ENCODE results near the gene TCF25. TPM values are rescaled to one million over a fixed set of nuclear protein-coding genes. Genes with fewer than 3 reads are reported as not detected.

Gene TCF25
- total RNA-seq, 2 donors from 2014 or later = 141 to 302 TPM

- H3K27me3 ChIP-seq (replicated peaks; ENCODE audit: insufficient read depth) = no peaks in the 10 kb centered on the region
- no peaks in the 10 kb centered on the region for H3K9me3 ChIP-seq
- TF ChIP-seq CTCF (IDR thresholded peaks at IDR 0.05) (no peak), POLR2A (IDR thresholded peaks at IDR 0.05) (no peak), POLR2AphosphoS5 (IDR thresholded peaks at IDR 0.05) (no peak)
- no peak overlapping the region for H3K27ac ChIP-seq
- DNase-seq (ENCODE audit: low spot score) = no peak
- H3K4me1 ChIP-seq (replicated peaks) = peaks cover 11% of the 10 kb centered on the region
- H3K4me3 ChIP-seq = no peak overlapping the region
- intact Hi-C loops (cut with DNase I) = no loop called here
- H3K36me3 ChIP-seq = no peaks in the 10 kb centered on the region
- 82% methylated on average over 36 of the region's 40 CpGs for WGBS
Observed at GRCh38 chr16:89915303-89916232, 42.2 kb downstream of the TCF25 start.

- peak; percentile 43 for DNase-seq (ENCODE audit: low spot score)
- H3K27ac ChIP-seq = no peak overlapping the region
- H3K27me3 ChIP-seq (replicated peaks; ENCODE audit: insufficient read depth) = no peaks in the 10 kb centered on the region
- H3K9me3 ChIP-seq = no peaks in the 10 kb centered on the region
- 0% methylated on average over 39 of the region's 39 CpGs for whole genome bisulfite sequencing
- peaks cover 11% of the 10 kb centered on the region for H3K4me1 ChIP-seq (replicated peaks)
- intact Hi-C loops (cut with DNase I) = no loop called here
- no peaks in the 10 kb centered on the region for H3K36me3 ChIP-seq
- TF ChIP-seq CTCF (IDR thresholded peaks at IDR 0.05) = no peak
- TF ChIP-seq POLR2AphosphoS5 (IDR thresholded peaks at IDR 0.05) = peak; percentile 55
- TF ChIP-seq POLR2A (IDR thresholded peaks at IDR 0.05) = peak; percentile 22
- H3K4me3 ChIP-seq = peak overlapping the region; percentile 2 to 18
Observed at GRCh38 chr16:89917773-89918452, 44.5 kb downstream of the TCF25 start.

GRCh38 chr16:89918453-89919347, 45.3 kb downstream of the TCF25 start, which contains the start of gene MC1R:
TSS of gene MC1R (plus strand) at chr16:89918862. CDS start at chr16:89919259, 397 bp downstream.
- peak within 1 kb of the TSS; percentile 2 to 18 for H3K4me3 ChIP-seq
- H3K9me3 ChIP-seq = no peaks in the 10 kb centered on the region
- peaks cover 13% of the 10 kb centered on the region for H3K4me1 ChIP-seq (replicated peaks)
- H3K27me3 ChIP-seq (replicated peaks; ENCODE audit: insufficient read depth) = no peaks in the 10 kb centered on the region
- H3K27ac ChIP-seq = no peak within 1 kb of the TSS
- WGBS = 9% methylated on average over 23 of the region's 23 CpGs
- DNase-seq (ENCODE audit: low spot score) = no peak
- intact Hi-C loops (cut with DNase I) = no loop called here
- TF ChIP-seq POLR2A (IDR thresholded peaks at IDR 0.05) = no peak
- TF ChIP-seq CTCF (IDR thresholded peaks at IDR 0.05) = peak in 2 of 4 experiments; percentile 29 to 40
- no peaks in the 10 kb centered on the region for H3K36me3 ChIP-seq

- DNase-seq (ENCODE audit: low spot score) = no peak
- TF ChIP-seq POLR2AphosphoS5 (IDR thresholded peaks at IDR 0.05) (no peak), CTCF (IDR thresholded peaks at IDR 0.05) (no peak), POLR2A (IDR thresholded peaks at IDR 0.05) (no peak)
- intact Hi-C loops (cut with DNase I) = no loop called here
Observed at GRCh38 chr16:89919535-89920406, 46.4 kb downstream of the TCF25 start.

More at GRCh38 chr16:89919535-89920406, 46.4 kb downstream of the TCF25 start:
- peaks cover 13% of the 10 kb centered on the region for H3K4me1 ChIP-seq (replicated peaks)
- H3K27me3 ChIP-seq (replicated peaks; ENCODE audit: insufficient read depth) = no peaks in the 10 kb centered on the region
- H3K4me3 ChIP-seq = no peak overlapping the region
- no peaks in the 10 kb centered on the region for H3K36me3 ChIP-seq
- H3K27ac ChIP-seq = no peak overlapping the region
- no peaks in the 10 kb centered on the region for H3K9me3 ChIP-seq
- WGBS = 90% methylated on average over 52 of the region's 52 CpGs
